B cell (primary cell): ENCODE measurements around the gene OTOA. TPM values are rescaled to one million over a fixed set of nuclear protein-coding genes. Genes with fewer than 3 reads are reported as not detected.

Source experiments
- ATAC-seq: fragments of 200-7000 bp; cut with Tn5 transposase; one replicate; pipeline ENCODE4 v1.10.0; 2021; ENCODE audit warnings: low read depth, mild to moderate bottlenecking, moderate number of reproducible peaks, moderate library complexity
- CTCF ChIA-PET: fragments of 350-600 bp; sonication (Branson Sonifier 250); formaldehyde crosslinking; loops from one replicate; lab custom pipeline; 2021; ENCODE audit warnings: antibody characterized with exemption, inconsistent platforms; lab: Charles Lee
- POLR2A ChIA-PET: fragments of 350-600 bp; sonication (Branson Sonifier 250); formaldehyde crosslinking; loops from one replicate; lab custom pipeline; 2021; ENCODE audit warnings: antibody characterized with exemption; lab: Charles Lee
- DNase-seq: peaks from one replicate; pipeline ENCODE4 v3.0.0; 2013
- H2AFZ ChIP-seq: 2 replicates; pipeline ENCODE4 v1.6.1; 2012; ENCODE audit warnings: mild to moderate bottlenecking, low read depth, low read length; ENCODE audit not compliant: insufficient read depth, poor library complexity, severe bottlenecking
- H3K27ac ChIP-seq, 2 donors: 1 replicate in 1 of 2; 2 replicates in 1 of 2; pipeline ENCODE4 v1.5.1; 2012 to 2013; ENCODE audit warnings: low read length in 2 of 2, mild to moderate bottlenecking in 2 of 2, moderate library complexity in 1 of 2
- H3K27me3 ChIP-seq, 4 experiments: fragments of 200-600 bp in 1 of 4; sonication (generic) in 1 of 4; replicated peaks in 1 of 4; 1 replicate in 2 of 4; 2 replicates in 2 of 4; pipeline versions ENCODE4 v1.6.1 to v1.7.0; 2013 to 2016; ENCODE audit warnings: low read length in 3 of 4, mild to moderate bottlenecking in 2 of 4, mixed read lengths in 1 of 4, moderate library complexity in 1 of 4; ENCODE audit not compliant: insufficient read depth in 4 of 4, control insufficient read depth in 3 of 4; ENCODE audit errors: control extremely low read depth in 1 of 4
- H3K36me3 ChIP-seq, 2 experiments: replicated peaks in 1 of 2; 1 replicate in 1 of 2; 2 replicates in 1 of 2; pipeline versions ENCODE4 v1.6.1 to v1.7.1; 2013; ENCODE audit warnings: low read length in 1 of 2; ENCODE audit not compliant: insufficient read depth in 2 of 2, control insufficient read depth in 1 of 2; ENCODE audit errors: control extremely low read depth in 1 of 2, extremely low read depth in 1 of 2
- H3K4me1 ChIP-seq, 2 donors: fragments of 200-600 bp in 1 of 2; sonication (generic) in 1 of 2; 1 replicate in 1 of 2; 2 replicates in 1 of 2; pipeline versions ENCODE4 v1.5.1 to v1.6.1; 2013 to 2017; ENCODE audit warnings: low read length in 2 of 2; ENCODE audit not compliant: control insufficient read depth in 2 of 2, insufficient read depth in 2 of 2
- H3K4me2 ChIP-seq: replicated peaks from 2 replicates; pipeline ENCODE3; 2012; ENCODE audit warnings: mild to moderate bottlenecking, low read depth, low read length; ENCODE audit not compliant: poor library complexity, severe bottlenecking
- H3K4me3 ChIP-seq, 5 experiments: fragments of 200-600 bp in 1 of 5; sonication (generic) in 1 of 5; 1 replicate in 3 of 5; 2 replicates in 2 of 5; pipeline versions ENCODE4 v1.5.1 to v1.7.0; 2011 to 2016; ENCODE audit warnings: low read length in 4 of 5, mild to moderate bottlenecking in 4 of 5, low read depth in 2 of 5, control low read depth in 1 of 5, moderate library complexity in 1 of 5; ENCODE audit not compliant: insufficient read depth in 1 of 5; ENCODE audit errors: control extremely low read depth in 1 of 5, extremely low read depth in 1 of 5
- H3K79me2 ChIP-seq: fragments of 200-600 bp; sonication (generic); one replicate; pipeline ENCODE4 v1.6.0; 2016; ENCODE audit warnings: low read length; ENCODE audit not compliant: control insufficient read depth, insufficient read depth
- H3K9ac ChIP-seq: fragments of 200-600 bp; sonication (generic); 2 replicates; pipeline ENCODE4 v1.6.1; 2017; ENCODE audit warnings: mild to moderate bottlenecking, low read length, moderate library complexity
- H3K9me3 ChIP-seq, 3 donors: one replicate each; pipeline versions ENCODE4 v1.6.1 to v1.7.1; 2013; ENCODE audit warnings: low read length in 2 of 3; ENCODE audit not compliant: control insufficient read depth in 2 of 3, insufficient read depth in 1 of 3; ENCODE audit errors: control extremely low read depth in 1 of 3
- H4K20me1 ChIP-seq: 2 replicates; pipeline ENCODE4 v1.6.0; 2012; ENCODE audit warnings: mild to moderate bottlenecking, low read length; ENCODE audit not compliant: insufficient read depth, control insufficient read depth, poor library complexity, severe bottlenecking
- H3K27ac Mint-ChIP-seq: one replicate; pipeline ENCODE4 v1.8.0; 2021; ENCODE audit warnings: mixed read lengths
- H3K27me3 Mint-ChIP-seq: one replicate; pipeline ENCODE4 v1.8.0; 2021; ENCODE audit warnings: mixed read lengths
- H3K4me1 Mint-ChIP-seq: one replicate; pipeline ENCODE4 v1.8.0; 2021; ENCODE audit warnings: mixed read lengths
- H3K4me3 Mint-ChIP-seq: one replicate; pipeline ENCODE4 v1.8.0; 2021; ENCODE audit warnings: mixed read lengths
- H3K9me3 Mint-ChIP-seq: one replicate; pipeline ENCODE4 v1.8.0; 2022; ENCODE audit warnings: mixed read lengths; ENCODE audit not compliant: insufficient read depth
- CTCF ChIP-seq: fragments of 200-600 bp; IDR thresholded peaks from one replicate; pipeline ENCODE4 v1.8.0; 2022; ENCODE audit warnings: antibody characterized with exemption, mild to moderate bottlenecking
- EZH2 ChIP-seq: IDR thresholded peaks from 2 replicates; pipeline ENCODE4 v1.6.1; 2012; ENCODE audit warnings: borderline replicate concordance, low read depth, mild to moderate bottlenecking, moderate library complexity, low read length; ENCODE audit not compliant: insufficient read depth, poor library complexity, severe bottlenecking
- WGBS: methylation state at CpG from one replicate; pipeline ENCODE4 v1.1.5; 2013; ENCODE audit warnings: missing lambda C conversion rate; ENCODE audit not compliant: insufficient coverage; 5-methylcytosine and 5-hydroxymethylcytosine counted together
- intact Hi-C: fragments of 100-400 bp; cut with micrococcal nuclease; formaldehyde crosslinking; loops from one replicate; pipeline ENCODE4 v1.10.0; 2022
- polyA plus RNA-seq: library from polyadenylated mRNA; depleted of rRNA; stranded (reverse); fragments of >200 nt; gene quantifications from 2 replicates; pipeline ENCODE4 v1.2.3, GENCODE V29; 2012
- total RNA-seq, 2 donors: library from RNA; stranded (reverse); fragments of 120-200 nt in 1 of 2; gene quantifications; 1 replicate in 1 of 2; 2 replicates in 1 of 2; pipeline versions ENCODE4 v1.2.3 to v1.2.4, GENCODE V29; 2013 to 2022

The OTOA gene
- total and polyA plus RNA-seq, 2 donors (not counting 1 experiment from before 2014, with no cell fraction given): 0.39 TPM; not detected in 1

GRCh38 chr16:21637032-21637968 lies 26.5 kb upstream of the OTOA start:
- Mint-ChIP-seq H3K9me3 (no peaks in the 10 kb centered on the region), H3K27ac (no peak overlapping the region), H3K4me1 (peaks cover 9% of the 10 kb centered on the region), H3K27me3 (no peaks in the 10 kb centered on the region), H3K4me3 (no peak overlapping the region)
- Histone ChIP-seq H4K20me1 (no peaks in the 10 kb centered on the region), H3K4me1 (peaks cover 0 to 8% of the 10 kb centered on the region in 2 donors), H3K36me3 (peaks cover 3 to 6% of the 10 kb centered on the region in 2 experiments), H3K4me3 (no peak overlapping the region), H2AFZ (no peak overlapping the region), H3K27me3 (no peaks in the 10 kb centered on the region), H3K27ac (no peak overlapping the region), H3K4me2 (no peak overlapping the region), H3K9ac (no peak overlapping the region), H3K9me3 (no peaks in the 10 kb centered on the region), H3K79me2 (no peaks in the 10 kb centered on the region)
- CTCF ChIA-PET: interaction anchor here (0.7 to 2.9 kb wide), 5 partner anchors 20 to 701 kb away, joined by 3 to 14 read pairs (median 3); no protein-coding TSS in a partner anchor
- intact Hi-C loops: no loop called here
- ATAC-seq (no peak), DNase-seq (no peak)
- POLR2A ChIA-PET: no interaction called here
- 97% methylated on average over 30 of the region's 37 CpGs for WGBS
- TF ChIP-seq EZH2: no peak

- POLR2A ChIA-PET: no interaction called here
- Mint-ChIP-seq H3K4me3 (no peak overlapping the region), H3K27ac (no peak overlapping the region), H3K4me1 (peaks cover 11% of the 10 kb centered on the region), H3K9me3 (no peaks in the 10 kb centered on the region), H3K27me3 (no peaks in the 10 kb centered on the region)
- WGBS: 20% methylated on average over 1 of the region's 4 CpGs
- no peak overlapping the region for H2AFZ ChIP-seq
- H3K4me3 ChIP-seq: no peak overlapping the region
- no peak for ATAC-seq
- TF ChIP-seq CTCF: no peak
- no peak for TF ChIP-seq EZH2
- peaks cover 3 to 6% of the 10 kb centered on the region in 2 experiments for H3K36me3 ChIP-seq
- intact Hi-C loops: no loop called here
- no peaks in the 10 kb centered on the region for H3K79me2 ChIP-seq
- H3K9me3 ChIP-seq: no peaks in the 10 kb centered on the region
- H4K20me1 ChIP-seq: no peaks in the 10 kb centered on the region
- no peak for DNase-seq
- H3K4me2 ChIP-seq: no peak overlapping the region
- H3K4me1 ChIP-seq: peaks cover 0 to 8% of the 10 kb centered on the region in 2 donors
- H3K27ac ChIP-seq: no peak overlapping the region
- CTCF ChIA-PET: interaction anchor here (0.9 to 4.9 kb wide), 10 partner anchors 8 to 70 kb away, joined by 3 to 66 read pairs (median 8); no protein-coding TSS in a partner anchor
- H3K9ac ChIP-seq: no peak overlapping the region
- no peaks in the 10 kb centered on the region for H3K27me3 ChIP-seq
These were observed 25.2 kb upstream of the OTOA start for GRCh38 chr16:21638573-21638975.
